ENCODE measurements around the gene CLCF1. TPM values are rescaled to one million over a fixed set of nuclear protein-coding genes. Genes with fewer than 3 reads are reported as not detected.

The CLCF1 gene
- polyA plus RNA-seq, 1 donor from 2014 or later = not detected

DNA sequence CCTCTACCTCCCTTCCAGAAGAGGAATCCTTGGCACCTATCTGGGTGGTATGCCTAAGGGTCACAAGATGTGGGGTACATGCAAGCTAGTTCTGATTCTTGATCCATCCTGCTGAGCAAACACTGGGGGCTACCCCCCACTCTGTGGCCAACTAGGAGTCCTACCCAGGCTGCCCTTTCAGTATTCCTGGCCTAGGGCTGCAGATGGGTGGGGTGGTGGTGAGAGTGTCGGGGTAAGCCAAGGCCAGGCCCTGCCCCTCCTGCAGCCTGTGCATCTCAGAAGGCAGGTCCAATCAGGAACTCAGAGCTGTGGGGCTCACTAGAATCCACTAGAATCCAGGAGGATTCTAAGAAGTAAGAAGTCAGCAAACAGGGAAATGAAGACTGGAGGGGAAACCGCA, 59.2 kb downstream of the CLCF1 start:
- no peak overlapping the region for H3K27ac ChIP-seq (ENCODE audit: low read length)
- no peaks in the 10 kb centered on the region for H3K9me2 ChIP-seq (ENCODE audit: insufficient read depth, low read length)
- no peak overlapping the region for H3K4me3 ChIP-seq (ENCODE audit: low read length)
- H4K20me1 ChIP-seq (ENCODE audit: insufficient read depth) = no peaks in the 10 kb centered on the region
- no peaks in the 10 kb centered on the region for H3K9me3 ChIP-seq (ENCODE audit: low read length)
- no peak overlapping the region for H3K4me2 ChIP-seq (ENCODE audit: low read length)
- TF ChIP-seq, protein P1, sequence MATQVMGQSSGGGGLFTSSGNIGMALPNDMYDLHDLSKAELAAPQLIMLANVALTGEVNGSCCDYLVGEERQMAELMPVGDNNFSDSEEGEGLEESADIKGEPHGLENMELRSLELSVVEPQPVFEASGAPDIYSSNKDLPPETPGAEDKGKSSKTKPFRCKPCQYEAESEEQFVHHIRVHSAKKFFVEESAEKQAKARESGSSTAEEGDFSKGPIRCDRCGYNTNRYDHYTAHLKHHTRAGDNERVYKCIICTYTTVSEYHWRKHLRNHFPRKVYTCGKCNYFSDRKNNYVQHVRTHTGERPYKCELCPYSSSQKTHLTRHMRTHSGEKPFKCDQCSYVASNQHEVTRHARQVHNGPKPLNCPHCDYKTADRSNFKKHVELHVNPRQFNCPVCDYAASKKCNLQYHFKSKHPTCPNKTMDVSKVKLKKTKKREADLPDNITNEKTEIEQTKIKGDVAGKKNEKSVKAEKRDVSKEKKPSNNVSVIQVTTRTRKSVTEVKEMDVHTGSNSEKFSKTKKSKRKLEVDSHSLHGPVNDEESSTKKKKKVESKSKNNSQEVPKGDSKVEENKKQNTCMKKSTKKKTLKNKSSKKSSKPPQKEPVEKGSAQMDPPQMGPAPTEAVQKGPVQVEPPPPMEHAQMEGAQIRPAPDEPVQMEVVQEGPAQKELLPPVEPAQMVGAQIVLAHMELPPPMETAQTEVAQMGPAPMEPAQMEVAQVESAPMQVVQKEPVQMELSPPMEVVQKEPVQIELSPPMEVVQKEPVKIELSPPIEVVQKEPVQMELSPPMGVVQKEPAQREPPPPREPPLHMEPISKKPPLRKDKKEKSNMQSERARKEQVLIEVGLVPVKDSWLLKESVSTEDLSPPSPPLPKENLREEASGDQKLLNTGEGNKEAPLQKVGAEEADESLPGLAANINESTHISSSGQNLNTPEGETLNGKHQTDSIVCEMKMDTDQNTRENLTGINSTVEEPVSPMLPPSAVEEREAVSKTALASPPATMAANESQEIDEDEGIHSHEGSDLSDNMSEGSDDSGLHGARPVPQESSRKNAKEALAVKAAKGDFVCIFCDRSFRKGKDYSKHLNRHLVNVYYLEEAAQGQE (IDR thresholded peaks at IDR 0.05; ENCODE audit: borderline replicate concordance) = no peak
- TF ChIP-seq TAF1 (IDR thresholded peaks at IDR 0.05; ENCODE audit: low read depth) (no peak), RAD21 (conservative IDR thresholded peaks at IDR 0.05) (no peak), EZH2 (IDR thresholded peaks at IDR 0.05; ENCODE audit: borderline replicate concordance, insufficient read depth, low read length, poor library complexity, severe bottlenecking) (no peak), SMC3 (conservative IDR thresholded peaks at IDR 0.05; ENCODE audit: poor library complexity) (no peak), POLR2AphosphoS5 (IDR thresholded peaks at IDR 0.05) (no peak), EP300 (conservative IDR thresholded peaks at IDR 0.05; ENCODE audit: poor library complexity, severe bottlenecking) (no peak), MXI1 (conservative IDR thresholded peaks at IDR 0.05; ENCODE audit: poor library complexity, severe bottlenecking) (no peak)
- TF ChIP-seq, protein P2, sequence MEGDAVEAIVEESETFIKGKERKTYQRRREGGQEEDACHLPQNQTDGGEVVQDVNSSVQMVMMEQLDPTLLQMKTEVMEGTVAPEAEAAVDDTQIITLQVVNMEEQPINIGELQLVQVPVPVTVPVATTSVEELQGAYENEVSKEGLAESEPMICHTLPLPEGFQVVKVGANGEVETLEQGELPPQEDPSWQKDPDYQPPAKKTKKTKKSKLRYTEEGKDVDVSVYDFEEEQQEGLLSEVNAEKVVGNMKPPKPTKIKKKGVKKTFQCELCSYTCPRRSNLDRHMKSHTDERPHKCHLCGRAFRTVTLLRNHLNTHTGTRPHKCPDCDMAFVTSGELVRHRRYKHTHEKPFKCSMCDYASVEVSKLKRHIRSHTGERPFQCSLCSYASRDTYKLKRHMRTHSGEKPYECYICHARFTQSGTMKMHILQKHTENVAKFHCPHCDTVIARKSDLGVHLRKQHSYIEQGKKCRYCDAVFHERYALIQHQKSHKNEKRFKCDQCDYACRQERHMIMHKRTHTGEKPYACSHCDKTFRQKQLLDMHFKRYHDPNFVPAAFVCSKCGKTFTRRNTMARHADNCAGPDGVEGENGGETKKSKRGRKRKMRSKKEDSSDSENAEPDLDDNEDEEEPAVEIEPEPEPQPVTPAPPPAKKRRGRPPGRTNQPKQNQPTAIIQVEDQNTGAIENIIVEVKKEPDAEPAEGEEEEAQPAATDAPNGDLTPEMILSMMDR (IDR thresholded peaks at IDR 0.05; ENCODE audit: poor library complexity, severe bottlenecking) = no peak
- no peaks in the 10 kb centered on the region for H3K27me3 ChIP-seq (ENCODE audit: insufficient read depth, low read depth, low read length)
- H3K9ac ChIP-seq (ENCODE audit: low read length) = no peak overlapping the region
- peaks cover 10% of the 10 kb centered on the region for H3K79me2 ChIP-seq (replicated peaks; ENCODE audit: insufficient read depth, low read length)
- no peaks in the 10 kb centered on the region for H3F3A ChIP-seq (ENCODE audit: insufficient read depth, low read length, poor library complexity, severe bottlenecking)
- no peaks in the 10 kb centered on the region for H3K36me3 ChIP-seq (ENCODE audit: insufficient read depth, low read length)
- no peak overlapping the region for H2AFZ ChIP-seq (ENCODE audit: low read depth, low read length)

Small RNA genes lying within 50 kb of the gene (small RNA-seq; reads per million reads assigned to genes)
- gene RN7SKP239 (0 to 0.08 (median 0) reads per million in 3 experiments), gene RNU6-1238P (0 to 0.08 (median 0) reads per million in 3 experiments)

Other genes starting within 250 kb of the CLCF1 start
- 47.3 and 59.1 TPM in 2 replicates for gene GRK2, start 107.1 kb downstream of the CLCF1 start, polyA plus RNA-seq
- gene ANKRD13D, start 84.3 kb downstream of the CLCF1 start, polyA plus RNA-seq = 93.5 and 111 TPM in 2 replicates
- 0.89 and 1.4 TPM in 2 replicates for gene SSH3, start 70.1 kb downstream of the CLCF1 start, polyA plus RNA-seq
- 6.0 and 6.8 TPM in 2 replicates for gene POLD4, start 20.1 kb downstream of the CLCF1 start, polyA plus RNA-seq
- gene RAD9A, start 18.4 kb upstream of the CLCF1 start, polyA plus RNA-seq = 59.6 and 76.2 TPM in 2 replicates
- gene PPP1CA, start 28.3 kb upstream of the CLCF1 start, polyA plus RNA-seq = 102 and 106 TPM in 2 replicates
- gene TBC1D10C, start 30.5 kb upstream of the CLCF1 start, polyA plus RNA-seq = not detected in 2 replicates
- gene CARNS1, start 42.1 kb upstream of the CLCF1 start, polyA plus RNA-seq = not detected in 2 replicates
- 92.8 and 95.0 TPM in 2 replicates for gene RPS6KB2, start 54.9 kb upstream of the CLCF1 start, polyA plus RNA-seq
- 1.7 and 3.4 TPM in 2 replicates for gene PTPRCAP, start 64.1 kb upstream of the CLCF1 start, polyA plus RNA-seq
- gene CORO1B, start 69.9 kb upstream of the CLCF1 start, polyA plus RNA-seq = 56.7 and 72.3 TPM in 2 replicates
- gene GPR152, start 79.1 kb upstream of the CLCF1 start, polyA plus RNA-seq = not detected in 2 replicates
- not detected in 2 replicates for gene CABP4, start 81.8 kb upstream of the CLCF1 start, polyA plus RNA-seq
- 50.3 and 61.9 TPM in 2 replicates for gene TMEM134, start 95.7 kb upstream of the CLCF1 start, polyA plus RNA-seq
- 83.9 and 121 TPM in 2 replicates for gene AIP, start 109.4 kb upstream of the CLCF1 start, polyA plus RNA-seq
- 25.8 and 37.2 TPM in 2 replicates for gene PITPNM1, start 131.8 kb upstream of the CLCF1 start, polyA plus RNA-seq
- gene CDK2AP2, start 134.6 kb upstream of the CLCF1 start, polyA plus RNA-seq = 18.1 and 22.4 TPM in 2 replicates
- not detected in 2 replicates for gene CABP2, start 149.8 kb upstream of the CLCF1 start, polyA plus RNA-seq
- 94.6 and 114 TPM in 2 replicates for gene GSTP1, start 210.2 kb upstream of the CLCF1 start, polyA plus RNA-seq
- 393 and 421 TPM in 2 replicates for gene NDUFV1, start 233.3 kb upstream of the CLCF1 start, polyA plus RNA-seq

All from neural cell (in vitro differentiated cells).